ENCODE results near the gene NEURL1.

DNA sequence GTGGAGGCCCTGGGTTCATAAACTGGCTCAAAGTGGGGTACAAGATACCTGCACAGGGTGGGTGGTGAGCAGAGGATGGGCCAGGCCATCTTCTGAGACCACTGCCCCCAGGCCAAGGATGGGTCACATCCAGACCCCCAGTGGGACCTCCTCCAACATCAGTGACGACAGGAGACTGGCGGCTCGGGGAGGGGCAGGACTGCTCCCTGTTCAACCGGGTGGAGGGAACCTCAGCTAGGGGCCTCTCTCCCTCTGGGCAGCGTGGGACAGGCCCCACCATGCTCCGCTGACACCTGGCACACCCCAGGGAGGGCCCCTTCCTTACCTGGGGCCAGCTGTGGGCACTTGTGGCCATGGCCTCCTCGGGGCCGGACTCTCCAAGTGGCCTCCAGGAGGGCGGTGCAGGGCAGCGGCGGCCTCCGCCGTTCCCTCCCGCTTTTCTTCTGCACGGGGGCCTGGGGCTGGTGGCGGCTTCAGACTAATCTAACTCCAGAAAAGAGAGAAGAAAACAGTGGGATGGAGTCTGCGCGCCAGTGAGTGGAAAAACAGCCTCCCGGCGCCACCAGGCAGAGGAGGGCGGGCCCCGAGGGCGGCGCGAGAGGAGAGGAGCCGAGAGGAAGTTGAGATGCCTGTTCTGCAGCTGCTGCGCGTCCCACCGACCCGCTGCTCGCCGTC lies 41.5 kb upstream of the NEURL1 start, which contains the start of gene CALHM2:
- TF ChIP-seq, protein P1, sequence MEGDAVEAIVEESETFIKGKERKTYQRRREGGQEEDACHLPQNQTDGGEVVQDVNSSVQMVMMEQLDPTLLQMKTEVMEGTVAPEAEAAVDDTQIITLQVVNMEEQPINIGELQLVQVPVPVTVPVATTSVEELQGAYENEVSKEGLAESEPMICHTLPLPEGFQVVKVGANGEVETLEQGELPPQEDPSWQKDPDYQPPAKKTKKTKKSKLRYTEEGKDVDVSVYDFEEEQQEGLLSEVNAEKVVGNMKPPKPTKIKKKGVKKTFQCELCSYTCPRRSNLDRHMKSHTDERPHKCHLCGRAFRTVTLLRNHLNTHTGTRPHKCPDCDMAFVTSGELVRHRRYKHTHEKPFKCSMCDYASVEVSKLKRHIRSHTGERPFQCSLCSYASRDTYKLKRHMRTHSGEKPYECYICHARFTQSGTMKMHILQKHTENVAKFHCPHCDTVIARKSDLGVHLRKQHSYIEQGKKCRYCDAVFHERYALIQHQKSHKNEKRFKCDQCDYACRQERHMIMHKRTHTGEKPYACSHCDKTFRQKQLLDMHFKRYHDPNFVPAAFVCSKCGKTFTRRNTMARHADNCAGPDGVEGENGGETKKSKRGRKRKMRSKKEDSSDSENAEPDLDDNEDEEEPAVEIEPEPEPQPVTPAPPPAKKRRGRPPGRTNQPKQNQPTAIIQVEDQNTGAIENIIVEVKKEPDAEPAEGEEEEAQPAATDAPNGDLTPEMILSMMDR (conservative IDR thresholded peaks at IDR 0.05; ENCODE audit: low read length), result no peak
- no peak for TF ChIP-seq EZH2phosphoT487 (IDR thresholded peaks at IDR 0.05; ENCODE audit: borderline replicate concordance, low read depth, low read length)
